IgD-negative memory B cell (primary cell): Measurements from ENCODE around the gene ANKRD10. TPM values are rescaled to one million over a fixed set of nuclear protein-coding genes. Genes with fewer than 3 reads are reported as not detected.
A peak's percentile ranks its signal among the peaks of the same experiment; 100 is the strongest.

Source experiments
- H3K27ac Mint-ChIP-seq, 3 donors: one replicate each; pipeline ENCODE4 v1.8.0; 2020 to 2022; ENCODE audit warnings: mild to moderate bottlenecking in 3 of 3, mixed read lengths in 3 of 3, moderate library complexity in 1 of 3
- H3K27me3 Mint-ChIP-seq: one replicate; pipeline ENCODE4 v1.8.0; 2021; ENCODE audit warnings: mixed read lengths
- H3K36me3 Mint-ChIP-seq: one replicate; pipeline ENCODE4 v1.8.0; 2020; ENCODE audit warnings: mild to moderate bottlenecking, mixed read lengths
- H3K4me1 Mint-ChIP-seq, 3 donors: one replicate each; pipeline ENCODE4 v1.8.0; 2020 to 2022; ENCODE audit warnings: mixed read lengths in 3 of 3, mild to moderate bottlenecking in 1 of 3
- H3K4me3 Mint-ChIP-seq, 4 donors: one replicate each; pipeline ENCODE4 v1.8.0; 2020 to 2022; ENCODE audit warnings: mild to moderate bottlenecking in 4 of 4, mixed read lengths in 4 of 4, moderate library complexity in 3 of 4
- H3K9me3 Mint-ChIP-seq, 3 donors: one replicate each; pipeline ENCODE4 v1.8.0; 2020 to 2021; ENCODE audit warnings: mixed read lengths in 3 of 3, mild to moderate bottlenecking in 1 of 3
- polyA plus RNA-seq: library from polyadenylated mRNA; unstranded; fragments of 300-500 nt; fragmentation: Illumina TruSeq; gene quantifications from one replicate; pipeline ENCODE4 v1.2.3, GENCODE V29; 2021

Gene ANKRD10
- polyA plus RNA-seq, 1 donor from 2014 or later = 94.2 TPM

DNA sequence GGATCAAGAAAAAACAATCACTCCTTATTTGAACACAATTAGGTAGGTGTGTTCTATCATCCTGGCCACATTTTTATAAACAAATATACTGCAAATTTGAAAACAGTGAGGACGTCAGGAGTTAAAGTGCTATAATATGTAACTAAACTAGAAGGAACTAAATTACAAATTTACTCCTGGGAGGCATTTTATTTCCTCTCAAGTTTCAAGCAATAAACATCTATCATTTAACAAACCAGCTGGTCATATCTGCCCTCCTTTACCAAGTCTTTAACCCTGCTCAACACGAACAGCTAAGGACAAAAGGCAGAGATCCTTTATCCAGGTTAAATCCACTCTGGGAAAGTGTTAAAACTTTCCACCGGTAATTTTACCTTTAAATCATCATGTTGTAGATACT is 26.5 kb downstream of the ANKRD10 start:
- no peaks in the 10 kb centered on the region for H3K4me1 Mint-ChIP-seq
- H3K36me3 Mint-ChIP-seq = peaks cover 8% of the 10 kb centered on the region
- no peaks in the 10 kb centered on the region for H3K9me3 Mint-ChIP-seq
- H3K27ac Mint-ChIP-seq = peak overlapping the region in 1 of 3 donors; percentile 82
- no peak overlapping the region for H3K4me3 Mint-ChIP-seq
- no peaks in the 10 kb centered on the region for H3K27me3 Mint-ChIP-seq

DNA sequence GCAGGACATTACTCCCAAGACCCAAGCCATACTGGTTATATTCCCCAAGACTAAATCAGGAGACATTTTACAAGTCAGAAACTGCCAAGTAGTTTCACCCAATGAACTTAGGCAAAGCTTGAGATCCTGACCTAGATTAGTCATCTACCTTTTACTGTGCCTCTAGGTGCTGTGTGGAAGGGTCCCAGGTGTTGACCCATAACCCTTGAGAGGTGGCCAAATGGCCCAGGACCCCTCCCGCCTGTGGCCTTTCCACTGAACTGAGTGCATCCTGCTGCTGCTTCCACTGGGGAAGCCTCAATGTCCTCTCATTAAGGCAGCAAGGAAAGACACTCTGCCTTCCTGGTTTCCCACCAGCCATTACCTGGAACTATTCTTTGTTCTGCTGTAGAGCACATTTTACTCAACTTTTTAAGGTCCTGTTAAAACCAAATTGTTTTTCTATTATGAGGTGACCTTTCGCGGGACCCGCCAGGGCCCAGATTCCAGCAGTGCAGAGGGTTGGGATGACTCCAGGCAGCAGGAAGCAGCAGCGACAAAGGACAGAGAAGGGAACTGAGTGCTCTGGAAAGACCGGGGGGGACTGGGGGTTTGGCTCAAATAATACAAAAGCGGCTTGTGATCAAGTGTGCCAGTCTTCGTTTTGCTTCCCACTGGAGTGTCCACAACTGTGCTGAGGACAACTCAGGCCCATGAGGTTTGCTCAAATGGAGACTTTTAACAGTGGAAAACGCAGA is 27.1 kb downstream of the ANKRD10 start:
- Mint-ChIP-seq H3K4me1 (no peaks in the 10 kb centered on the region), H3K27me3 (no peaks in the 10 kb centered on the region), H3K27ac (peak overlapping the region in 1 of 3 donors; percentile 82), H3K9me3 (no peaks in the 10 kb centered on the region), H3K36me3 (peaks cover 4% of the 10 kb centered on the region), H3K4me3 (no peak overlapping the region)

DNA sequence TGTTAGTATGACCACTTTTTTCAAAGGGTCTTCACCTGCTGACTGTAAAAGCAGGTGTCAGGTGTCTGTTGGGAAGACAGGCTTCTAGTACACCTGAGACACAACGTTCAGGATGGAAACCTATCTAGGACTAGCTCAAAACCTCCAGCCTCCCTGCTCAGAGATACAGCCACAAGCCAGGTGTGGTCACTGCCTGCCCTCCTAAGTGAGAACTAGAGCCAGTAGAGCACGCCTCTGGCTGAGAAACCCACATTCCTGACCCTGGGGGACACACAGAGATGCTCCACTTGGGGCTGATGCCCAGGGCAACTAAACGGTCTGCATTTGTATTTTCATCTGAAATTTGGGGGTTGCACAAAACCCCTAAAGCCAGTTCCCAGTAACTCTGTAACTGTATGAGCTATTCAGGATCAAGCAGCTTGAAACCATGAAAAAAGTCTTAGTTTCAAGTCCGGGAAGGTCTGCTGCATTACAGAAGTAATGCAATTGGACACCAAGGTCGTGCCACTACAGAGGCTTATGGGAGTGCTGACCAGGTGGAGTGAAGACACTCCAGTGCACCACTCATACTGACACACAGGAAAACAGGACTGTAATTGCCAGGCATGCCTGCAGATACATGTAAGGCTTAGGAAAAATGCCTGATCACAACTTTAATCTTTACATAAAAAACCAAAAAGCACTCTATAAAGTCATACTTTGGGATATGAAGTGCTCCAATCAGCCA is 27.8 kb downstream of the ANKRD10 start:
- H3K4me1 Mint-ChIP-seq = no peaks in the 10 kb centered on the region
- H3K36me3 Mint-ChIP-seq = peaks cover 2% of the 10 kb centered on the region
- peak overlapping the region in 1 of 3 donors; percentile 39 for H3K27ac Mint-ChIP-seq
- no peaks in the 10 kb centered on the region for H3K9me3 Mint-ChIP-seq
- H3K4me3 Mint-ChIP-seq = no peak overlapping the region
- no peaks in the 10 kb centered on the region for H3K27me3 Mint-ChIP-seq

DNA sequence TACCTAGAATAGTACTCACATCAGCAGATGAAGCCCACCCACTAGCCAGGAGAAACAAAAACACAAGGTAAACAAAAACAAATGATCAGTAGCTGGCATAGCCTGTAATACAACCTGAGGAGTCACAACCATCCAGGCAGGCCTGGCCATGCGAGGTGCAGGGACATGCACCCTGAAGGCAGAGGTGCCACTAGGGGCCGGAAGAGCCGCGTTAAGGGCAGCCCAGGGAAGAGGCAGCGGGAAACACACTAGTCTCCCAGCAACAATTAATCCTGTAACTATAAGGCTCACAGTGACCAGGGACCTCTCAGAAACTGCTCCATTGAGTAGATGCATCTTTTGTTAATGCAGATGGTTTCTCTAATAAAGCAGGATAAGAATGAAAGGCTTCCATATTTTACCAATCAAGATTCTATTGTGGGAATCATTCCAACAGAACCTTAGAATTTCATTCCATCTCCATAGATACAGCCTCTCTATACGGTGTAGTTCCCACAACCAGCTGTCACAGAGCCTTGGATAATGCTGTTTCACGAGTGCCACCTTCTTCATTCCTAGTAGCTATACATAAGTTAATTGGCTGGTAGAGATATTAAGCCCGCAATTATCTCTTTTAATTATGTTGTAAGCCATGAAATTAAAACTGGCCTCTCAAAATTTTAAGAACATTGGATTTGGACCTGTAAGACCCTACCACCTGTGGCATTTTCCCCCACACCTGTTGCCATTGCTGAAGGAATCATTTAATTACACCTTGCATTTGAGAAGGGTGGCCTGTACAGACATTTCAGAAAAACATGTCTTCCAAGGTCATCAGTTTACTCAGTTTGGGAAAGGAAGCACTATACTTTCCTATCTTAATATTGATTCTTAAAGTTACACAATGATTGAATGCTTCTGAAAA is 28.7 kb downstream of the ANKRD10 start:
- peak overlapping the region in 2 of 3 donors; percentile 76 to 78 for H3K27ac Mint-ChIP-seq
- peaks cover 2% of the 10 kb centered on the region for H3K36me3 Mint-ChIP-seq
- no peak overlapping the region for H3K4me3 Mint-ChIP-seq
- no peaks in the 10 kb centered on the region for H3K4me1 Mint-ChIP-seq
- no peaks in the 10 kb centered on the region for H3K9me3 Mint-ChIP-seq
- H3K27me3 Mint-ChIP-seq = no peaks in the 10 kb centered on the region

DNA sequence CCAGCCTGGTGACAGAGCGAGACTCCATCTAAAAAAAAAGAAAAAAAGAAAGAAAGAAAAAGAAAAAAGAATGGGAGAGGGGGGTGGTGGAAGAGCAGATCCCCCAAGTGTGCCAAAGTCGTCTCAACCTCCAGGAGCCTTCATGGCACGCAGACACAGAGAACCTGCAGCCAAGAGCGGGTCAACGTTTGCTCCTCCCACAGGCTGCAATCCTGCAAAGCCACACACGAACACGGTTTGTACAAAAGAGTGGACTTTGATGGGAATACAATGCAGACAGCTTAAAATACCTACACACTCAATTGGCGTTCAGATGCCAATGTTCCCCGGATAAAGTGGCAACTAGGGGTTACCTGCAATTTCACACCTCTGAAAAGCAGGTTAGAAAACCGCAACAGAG is 29.4 kb downstream of the ANKRD10 start:
- Mint-ChIP-seq H3K27ac (peak overlapping the region in 2 of 3 donors; percentile 76 to 78), H3K36me3 (peaks cover 2% of the 10 kb centered on the region), H3K4me1 (no peaks in the 10 kb centered on the region), H3K27me3 (no peaks in the 10 kb centered on the region), H3K4me3 (no peak overlapping the region), H3K9me3 (no peaks in the 10 kb centered on the region)

DNA sequence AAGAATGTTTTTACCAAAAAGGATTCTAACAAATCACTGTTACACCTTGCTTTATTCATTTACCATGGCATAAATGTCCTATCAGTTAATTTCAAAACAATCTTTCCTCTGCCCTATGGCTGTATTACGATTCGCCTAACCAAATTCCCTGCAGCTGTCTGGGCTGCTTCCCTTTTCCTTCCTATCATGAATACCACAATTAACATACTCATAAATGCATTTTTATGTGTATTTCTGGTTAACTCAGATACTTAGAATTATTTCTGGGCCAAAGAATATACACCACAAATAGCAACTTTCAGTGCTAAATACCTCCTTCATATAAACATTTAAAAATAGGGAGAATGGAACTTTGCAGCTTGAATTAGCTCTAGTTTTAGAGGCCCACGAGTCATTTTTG is 30.4 kb downstream of the ANKRD10 start:
- Mint-ChIP-seq H3K27ac (no peak overlapping the region), H3K36me3 (peaks cover 2% of the 10 kb centered on the region), H3K9me3 (no peaks in the 10 kb centered on the region), H3K4me3 (no peak overlapping the region), H3K27me3 (no peaks in the 10 kb centered on the region), H3K4me1 (no peaks in the 10 kb centered on the region)

DNA sequence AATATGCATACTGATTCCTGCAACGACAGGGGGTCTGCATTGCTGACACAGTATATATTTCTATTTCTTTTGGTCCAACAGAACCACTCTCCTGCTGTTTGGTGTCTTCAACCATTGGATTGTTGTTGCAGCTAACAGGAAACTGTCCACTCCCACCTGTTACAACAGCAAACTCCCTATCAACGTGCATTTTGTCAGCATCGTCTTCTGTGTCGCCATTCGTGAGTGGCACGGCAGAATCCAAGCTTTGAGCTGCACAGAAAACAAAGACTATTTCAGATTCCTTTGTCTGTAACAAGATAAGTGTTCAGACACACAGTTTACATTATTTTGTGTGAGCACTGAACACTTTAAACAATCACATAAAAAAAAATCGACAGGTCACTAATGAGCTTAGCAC is 31.3 kb downstream of the ANKRD10 start:
- Mint-ChIP-seq H3K36me3 (peaks cover 2% of the 10 kb centered on the region), H3K4me3 (peak overlapping the region in 1 of 4 donors; percentile 60), H3K9me3 (no peaks in the 10 kb centered on the region)

DNA sequence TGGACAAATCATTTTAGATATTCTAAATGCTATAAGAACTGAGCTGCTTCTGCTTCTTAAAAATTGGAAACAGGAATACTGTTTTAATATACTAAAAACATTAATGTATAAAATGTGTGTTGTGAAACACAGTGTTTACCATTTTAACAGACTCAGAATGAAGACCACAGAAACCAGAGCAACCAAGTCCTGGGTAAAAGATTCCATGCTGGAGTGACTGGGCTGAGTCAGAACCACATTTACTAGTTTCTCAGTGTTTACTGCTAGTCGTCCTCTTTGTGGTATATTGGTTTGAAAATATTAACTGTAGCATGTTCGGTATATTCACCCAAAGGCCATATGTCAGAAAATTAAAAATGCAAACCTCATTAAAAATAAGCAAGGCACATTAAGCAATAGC is 31.9 kb downstream of the ANKRD10 start:
- H3K9me3 Mint-ChIP-seq = no peaks in the 10 kb centered on the region
- H3K4me3 Mint-ChIP-seq = no peak overlapping the region
- H3K4me1 Mint-ChIP-seq = no peaks in the 10 kb centered on the region

More for the DNA sequence above, 31.3 kb downstream of the ANKRD10 start:
- no peaks in the 10 kb centered on the region for H3K4me1 Mint-ChIP-seq
- no peaks in the 10 kb centered on the region for H3K27me3 Mint-ChIP-seq
- no peak overlapping the region for H3K27ac Mint-ChIP-seq

DNA sequence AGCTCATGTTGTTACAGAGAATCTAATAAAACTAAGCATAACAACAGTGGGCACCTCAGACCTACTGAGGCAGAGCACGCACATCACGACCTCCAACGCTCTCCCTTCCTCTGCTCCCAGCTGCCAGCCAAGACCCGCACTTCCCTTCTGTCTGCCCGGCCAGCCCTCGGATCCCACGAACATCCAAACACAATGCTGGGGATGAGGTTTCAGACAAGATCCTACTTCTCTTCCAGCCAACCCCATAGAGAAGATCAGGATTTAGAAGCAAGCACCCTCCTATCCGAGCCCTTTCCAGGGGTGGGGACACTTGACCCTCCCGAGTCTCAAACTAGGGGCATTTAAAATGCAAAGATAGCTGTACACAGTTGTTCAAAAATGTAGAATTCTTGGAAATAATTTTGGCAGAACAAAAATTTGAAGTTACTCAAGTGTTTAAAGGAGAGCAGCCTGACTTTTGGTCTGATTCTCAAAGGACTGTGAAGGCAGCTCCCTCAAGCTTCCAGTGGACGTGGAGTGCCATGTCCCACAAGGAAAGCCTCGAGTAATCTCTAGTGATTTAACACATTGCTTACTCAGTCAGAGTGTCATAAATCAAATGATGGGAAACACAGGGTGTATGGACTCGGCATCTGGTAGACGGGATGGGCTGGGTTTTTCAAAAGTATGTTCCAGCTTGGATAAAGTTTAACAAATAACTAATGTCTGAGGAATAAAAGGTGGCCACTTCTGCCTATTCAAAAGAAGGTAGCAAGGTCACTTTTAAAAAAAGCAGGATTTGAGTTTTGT is 32.8 kb downstream of the ANKRD10 start:
- Mint-ChIP-seq H3K36me3 (peaks cover 2% of the 10 kb centered on the region), H3K9me3 (no peaks in the 10 kb centered on the region), H3K27me3 (no peaks in the 10 kb centered on the region), H3K27ac (no peak overlapping the region), H3K4me3 (no peak overlapping the region), H3K4me1 (peaks cover 0 to under 1% (median 0%) of the 10 kb centered on the region in 3 donors)

More for the DNA sequence above, 31.9 kb downstream of the ANKRD10 start:
- Mint-ChIP-seq H3K27ac (no peak overlapping the region), H3K27me3 (no peaks in the 10 kb centered on the region), H3K36me3 (peaks cover 2% of the 10 kb centered on the region)

DNA sequence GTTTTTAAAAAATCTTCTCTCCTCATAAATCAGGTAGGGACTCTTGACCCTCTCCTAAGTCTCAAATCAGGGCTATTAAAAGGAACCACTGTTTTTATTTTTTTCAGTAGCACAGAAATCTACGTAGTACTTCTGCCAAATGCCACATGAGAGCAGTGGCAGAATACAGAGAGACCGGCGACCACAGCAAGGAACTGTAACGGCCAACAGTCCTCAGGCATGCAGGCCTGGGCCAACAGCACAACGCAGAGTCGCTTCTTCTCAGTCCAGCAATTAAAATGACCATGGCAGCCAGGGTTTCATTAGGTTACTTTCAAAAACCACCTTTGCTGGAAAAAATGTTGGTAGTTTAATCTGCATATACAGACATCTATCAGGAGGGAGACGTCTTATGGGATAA is 34.2 kb downstream of the ANKRD10 start:
- peaks cover 0 to 5% (median 0%) of the 10 kb centered on the region in 3 donors for H3K4me1 Mint-ChIP-seq
- H3K36me3 Mint-ChIP-seq = peaks cover 4% of the 10 kb centered on the region
- H3K4me3 Mint-ChIP-seq = no peak overlapping the region
- H3K27me3 Mint-ChIP-seq = no peaks in the 10 kb centered on the region
- H3K9me3 Mint-ChIP-seq = no peaks in the 10 kb centered on the region
- peak overlapping the region in 1 of 3 donors; percentile 14 for H3K27ac Mint-ChIP-seq

DNA sequence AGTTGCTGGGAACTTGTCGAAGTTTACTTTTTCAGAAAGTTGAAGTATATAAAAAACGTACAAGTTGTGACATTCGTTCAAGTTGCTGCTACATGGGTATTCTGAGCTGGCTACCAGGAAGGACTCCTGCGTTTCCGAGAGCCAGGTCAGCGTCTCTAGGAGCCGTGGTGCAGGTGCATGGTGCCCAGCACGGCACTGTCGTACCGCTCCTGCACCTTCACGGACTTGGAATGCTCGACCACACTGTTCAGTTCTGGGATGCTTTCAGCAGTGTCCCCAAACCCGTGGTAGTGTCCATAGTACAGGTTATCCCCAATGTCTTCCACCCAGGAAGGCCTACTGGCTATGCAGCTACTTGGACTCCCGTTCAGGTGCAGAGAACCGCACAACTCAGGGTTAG is 35.4 kb downstream of the ANKRD10 start:
- Mint-ChIP-seq H3K4me3 (no peak overlapping the region), H3K27me3 (peaks cover 7% of the 10 kb centered on the region), H3K4me1 (peaks cover 4 to 11% (median 7%) of the 10 kb centered on the region in 3 donors), H3K27ac (no peak overlapping the region), H3K9me3 (no peaks in the 10 kb centered on the region), H3K36me3 (peaks cover 4% of the 10 kb centered on the region)

DNA sequence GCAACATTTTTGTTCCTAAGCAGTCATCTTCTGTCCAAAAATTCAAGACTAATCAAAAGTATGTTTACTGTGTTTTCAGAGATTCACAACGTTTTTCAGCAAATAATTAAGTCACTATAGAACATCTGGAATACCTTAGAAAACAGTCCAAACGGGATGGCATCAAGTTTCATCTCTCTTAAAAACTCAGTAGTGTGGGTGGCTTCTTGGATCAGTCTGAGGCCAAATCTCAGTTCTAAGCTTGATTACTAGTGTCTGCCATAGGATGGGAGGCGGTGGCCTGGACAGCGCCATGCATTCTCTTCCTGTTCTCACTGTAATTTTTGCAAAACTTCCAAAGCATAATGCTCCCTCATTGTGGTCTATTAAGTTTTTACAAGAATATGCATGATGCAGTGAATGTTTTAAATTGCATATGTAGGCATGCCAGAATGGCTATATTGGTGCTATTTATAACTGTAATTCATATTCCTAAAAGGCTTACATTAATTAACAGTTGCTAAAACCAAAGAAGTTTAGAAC is 37.1 kb downstream of the ANKRD10 start:
- Mint-ChIP-seq H3K4me1 (peaks cover 4 to 11% (median 7%) of the 10 kb centered on the region in 3 donors), H3K27ac (peak overlapping the region in 1 of 3 donors; percentile 23), H3K4me3 (no peak overlapping the region), H3K27me3 (peaks cover 7% of the 10 kb centered on the region), H3K36me3 (peaks cover 4% of the 10 kb centered on the region), H3K9me3 (no peaks in the 10 kb centered on the region)

DNA sequence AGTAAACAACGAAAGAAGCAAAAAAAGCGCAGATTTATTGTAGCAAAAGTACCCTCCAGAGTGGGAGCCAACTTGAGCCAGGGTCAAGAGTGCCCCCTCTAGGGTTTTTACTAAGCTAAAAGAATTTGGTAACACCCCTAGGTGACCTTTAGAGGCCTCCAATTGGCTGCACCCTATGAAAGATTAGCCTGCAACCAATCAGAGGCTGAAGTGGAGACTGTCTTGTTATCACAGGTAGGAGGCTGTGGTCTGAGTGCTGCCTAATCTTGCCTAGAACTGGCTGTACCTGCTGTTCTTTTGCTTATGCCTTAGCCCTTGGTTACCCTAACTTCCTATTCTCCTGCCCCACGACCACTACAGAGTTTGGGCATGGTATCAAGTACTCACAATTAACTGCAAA is 38.3 kb downstream of the ANKRD10 start:
- Mint-ChIP-seq H3K4me3 (no peak overlapping the region), H3K4me1 (peaks cover 4 to 11% (median 7%) of the 10 kb centered on the region in 3 donors), H3K9me3 (no peaks in the 10 kb centered on the region), H3K27me3 (peaks cover 7% of the 10 kb centered on the region), H3K27ac (no peak overlapping the region), H3K36me3 (peaks cover 4% of the 10 kb centered on the region)

DNA sequence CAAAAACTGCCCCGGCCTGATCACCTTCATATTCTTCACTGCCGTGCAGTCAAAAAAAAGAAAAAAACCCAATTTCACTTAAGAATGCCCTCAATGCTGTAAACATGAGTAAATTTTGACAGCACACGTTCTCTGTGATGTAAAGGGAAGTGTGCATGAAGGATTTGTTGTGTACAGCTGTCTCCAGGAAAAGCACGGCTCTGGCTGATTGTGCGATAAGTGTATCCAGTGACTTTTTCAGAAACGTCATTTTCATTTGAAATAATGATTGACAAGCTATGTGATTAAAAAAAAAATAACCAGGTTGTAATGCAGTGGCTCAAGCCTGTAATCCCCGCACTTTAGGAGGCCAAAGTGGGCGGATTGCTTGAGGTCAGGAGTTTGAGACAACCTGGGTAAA is 39.6 kb downstream of the ANKRD10 start:
- H3K27ac Mint-ChIP-seq = peak overlapping the region in 2 of 3 donors; percentile 10 to 38
- H3K4me3 Mint-ChIP-seq = peak overlapping the region; percentile 46 to 89 (median 66)

More for the DNA sequence above, 39.6 kb downstream of the ANKRD10 start:
- no peaks in the 10 kb centered on the region for H3K9me3 Mint-ChIP-seq
- peaks cover 14% of the 10 kb centered on the region for H3K27me3 Mint-ChIP-seq
- H3K36me3 Mint-ChIP-seq = peaks cover 2% of the 10 kb centered on the region
- H3K4me1 Mint-ChIP-seq = peaks cover 4 to 11% (median 10%) of the 10 kb centered on the region in 3 donors
